Osteocyte (in vitro differentiated cells): ENCODE data around the gene PHC2. TPM values are rescaled to one million over a fixed set of nuclear protein-coding genes. Genes with fewer than 3 reads are reported as not detected.

Experiments
- DNase-seq: peaks from one replicate; pipeline ENCODE4 v3.0.0; 2021; ENCODE audit warnings: mixed read lengths; ENCODE audit not compliant: unreplicated experiment; ENCODE audit errors: extremely low spot score
- H3K27ac Mint-ChIP-seq: one replicate; pipeline ENCODE4 v1.8.0; 2021; ENCODE audit warnings: mild to moderate bottlenecking, mixed read lengths; ENCODE audit not compliant: unreplicated experiment
- H3K27me3 Mint-ChIP-seq: one replicate; pipeline ENCODE4 v1.8.0; 2021; ENCODE audit warnings: mixed read lengths; ENCODE audit not compliant: unreplicated experiment
- H3K36me3 Mint-ChIP-seq: one replicate; pipeline ENCODE4 v1.8.0; 2021; ENCODE audit warnings: mixed read lengths; ENCODE audit not compliant: unreplicated experiment
- H3K4me1 Mint-ChIP-seq: one replicate; pipeline ENCODE4 v1.8.0; 2021; ENCODE audit warnings: mixed read lengths; ENCODE audit not compliant: unreplicated experiment
- H3K4me3 Mint-ChIP-seq: one replicate; pipeline ENCODE4 v1.8.0; 2021; ENCODE audit warnings: mild to moderate bottlenecking, moderate library complexity, mixed read lengths; ENCODE audit not compliant: unreplicated experiment
- H3K9me3 Mint-ChIP-seq: one replicate; pipeline ENCODE4 v1.8.0; 2021; ENCODE audit warnings: mixed read lengths; ENCODE audit not compliant: unreplicated experiment
- CTCF ChIP-seq: fragments of 200-600 bp; sonication (generic); IDR thresholded peaks from 2 replicates; pipeline ENCODE4 v1.5.0; 2021; ENCODE audit warnings: antibody characterized with exemption, mild to moderate bottlenecking, moderate library complexity
- total RNA-seq: library from RNA; stranded (reverse); gene quantifications from 2 replicates; pipeline ENCODE4 v1.2.1, GENCODE V29; 2021

PHC2 gene
- total RNA-seq, 1 donor from 2014 or later = 160 TPM

- Mint-ChIP-seq H3K27ac (no peak overlapping the region), H3K4me3 (no peak overlapping the region), H3K9me3 (no peaks in the 10 kb centered on the region), H3K27me3 (no peaks in the 10 kb centered on the region), H3K4me1 (peaks cover 54% of the 10 kb centered on the region), H3K36me3 (peaks cover 8% of the 10 kb centered on the region)
- no peak for TF ChIP-seq CTCF
- DNase-seq = no peak
Observed at GRCh38 chr1:33368431-33368830, 62.5 kb downstream of the PHC2 start.

GRCh38 chr1:33367485-33368405 is 63.1 kb downstream of the PHC2 start:
- DNase-seq = peak; percentile 95

GRCh38 chr1:33366762-33367484 is 64.0 kb downstream of the PHC2 start:
- Mint-ChIP-seq H3K4me3 (no peak overlapping the region), H3K36me3 (peaks cover 5% of the 10 kb centered on the region), H3K27me3 (no peaks in the 10 kb centered on the region), H3K27ac (peak overlapping the region; percentile 96), H3K9me3 (no peaks in the 10 kb centered on the region), H3K4me1 (peaks cover 69% of the 10 kb centered on the region)
- TF ChIP-seq CTCF = no peak
- no peak for DNase-seq

More at GRCh38 chr1:33367485-33368405, 63.1 kb downstream of the PHC2 start:
- H3K9me3 Mint-ChIP-seq = no peaks in the 10 kb centered on the region
- peak overlapping the region; percentile 96 for H3K27ac Mint-ChIP-seq
- TF ChIP-seq CTCF = peak; percentile 98
- H3K36me3 Mint-ChIP-seq = peaks cover 8% of the 10 kb centered on the region
- H3K4me3 Mint-ChIP-seq = no peak overlapping the region
- no peaks in the 10 kb centered on the region for H3K27me3 Mint-ChIP-seq
- H3K4me1 Mint-ChIP-seq = peaks cover 61% of the 10 kb centered on the region

- no peak for DNase-seq
- no peak for TF ChIP-seq CTCF
- H3K36me3 Mint-ChIP-seq = peaks cover 5% of the 10 kb centered on the region
- H3K27ac Mint-ChIP-seq = peak overlapping the region; percentile 96
- peaks cover 76% of the 10 kb centered on the region for H3K4me1 Mint-ChIP-seq
- no peaks in the 10 kb centered on the region for H3K27me3 Mint-ChIP-seq
- H3K9me3 Mint-ChIP-seq = no peaks in the 10 kb centered on the region
- H3K4me3 Mint-ChIP-seq = peak overlapping the region; percentile 46
Observed at GRCh38 chr1:33365560-33365997, 65.3 kb downstream of the PHC2 start.

- Mint-ChIP-seq H3K36me3 (peaks cover 6% of the 10 kb centered on the region), H3K27me3 (no peaks in the 10 kb centered on the region), H3K4me1 (peaks cover 73% of the 10 kb centered on the region), H3K4me3 (peak overlapping the region; percentile 21), H3K27ac (peak overlapping the region; percentile 96), H3K9me3 (peaks cover 1% of the 10 kb centered on the region)
- DNase-seq = no peak
- TF ChIP-seq CTCF = no peak
Observed at GRCh38 chr1:33364565-33364918, 66.4 kb downstream of the PHC2 start.
